ENCODE results near the gene CHPF2.
A peak's percentile ranks its signal among the peaks of the same experiment; 100 is the strongest.

Gene CHPF2

GRCh38 chr7:151272405-151272804 lies 40.1 kb downstream of the CHPF2 start:
- Histone ChIP-seq H3K27me3 (ENCODE audit: control insufficient read depth in 1 of 2, insufficient read depth in 2 of 2, low read length in 2 of 2) (no peaks in the 10 kb centered on the region), H3K9ac (ENCODE audit: low read length in 2 of 2) (no peak overlapping the region), H3K9me3 (ENCODE audit: control insufficient read depth in 2 of 2, low read length in 2 of 2) (no peaks in the 10 kb centered on the region), H3K4me1 (ENCODE audit: control insufficient read depth, insufficient read depth, low read length) (peaks cover 19% of the 10 kb centered on the region), H3K27ac (ENCODE audit: low read length) (no peak overlapping the region), H3K36me3 (ENCODE audit: control insufficient read depth in 2 of 2, insufficient read depth in 2 of 2, low read length in 2 of 2) (peaks cover 0 to 2% of the 10 kb centered on the region in 2 donors), H3K4me3 (ENCODE audit: low read length in 2 of 2) (no peak overlapping the region)

GRCh38 chr7:151272877-151273276 lies 40.6 kb downstream of the CHPF2 start:
- Histone ChIP-seq H3K9ac (ENCODE audit: low read length in 2 of 2) (no peak overlapping the region), H3K4me1 (ENCODE audit: control insufficient read depth, insufficient read depth, low read length) (peaks cover 24% of the 10 kb centered on the region), H3K27ac (ENCODE audit: low read length) (no peak overlapping the region), H3K36me3 (ENCODE audit: control insufficient read depth in 2 of 2, insufficient read depth in 2 of 2, low read length in 2 of 2) (peaks cover 0 to 2% of the 10 kb centered on the region in 2 donors), H3K4me3 (ENCODE audit: low read length in 2 of 2) (no peak overlapping the region), H3K9me3 (ENCODE audit: control insufficient read depth in 2 of 2, low read length in 2 of 2) (no peaks in the 10 kb centered on the region), H3K27me3 (ENCODE audit: control insufficient read depth in 1 of 2, insufficient read depth in 2 of 2, low read length in 2 of 2) (no peaks in the 10 kb centered on the region)

GRCh38 chr7:151273651-151274390 lies 41.5 kb downstream of the CHPF2 start:
- Histone ChIP-seq H3K4me1 (ENCODE audit: control insufficient read depth, insufficient read depth, low read length) (peaks cover 25% of the 10 kb centered on the region), H3K27ac (ENCODE audit: low read length) (no peak overlapping the region)

GRCh38 chr7:151274396-151274795 lies 42.1 kb downstream of the CHPF2 start:
- no peaks in the 10 kb centered on the region for H3K9me3 ChIP-seq (ENCODE audit: control insufficient read depth in 2 of 2, low read length in 2 of 2)
- H3K4me1 ChIP-seq (ENCODE audit: control insufficient read depth, insufficient read depth, low read length): peaks cover 25% of the 10 kb centered on the region
- no peak overlapping the region for H3K9ac ChIP-seq (ENCODE audit: low read length in 2 of 2)
- H3K27ac ChIP-seq (ENCODE audit: low read length): no peak overlapping the region
- no peak overlapping the region for H3K4me3 ChIP-seq (ENCODE audit: low read length in 2 of 2)
- H3K27me3 ChIP-seq (ENCODE audit: control insufficient read depth in 1 of 2, insufficient read depth in 2 of 2, low read length in 2 of 2): no peaks in the 10 kb centered on the region
- peaks cover 0 to 2% of the 10 kb centered on the region in 2 donors for H3K36me3 ChIP-seq (ENCODE audit: control insufficient read depth in 2 of 2, insufficient read depth in 2 of 2, low read length in 2 of 2)

More at GRCh38 chr7:151273651-151274390, 41.5 kb downstream of the CHPF2 start:
- Histone ChIP-seq H3K9ac (ENCODE audit: low read length in 2 of 2) (no peak overlapping the region), H3K4me3 (ENCODE audit: low read length in 2 of 2) (no peak overlapping the region), H3K9me3 (ENCODE audit: control insufficient read depth in 2 of 2, low read length in 2 of 2) (no peaks in the 10 kb centered on the region), H3K36me3 (ENCODE audit: control insufficient read depth in 2 of 2, insufficient read depth in 2 of 2, low read length in 2 of 2) (peaks cover 0 to 2% of the 10 kb centered on the region in 2 donors), H3K27me3 (ENCODE audit: control insufficient read depth in 1 of 2, insufficient read depth in 2 of 2, low read length in 2 of 2) (no peaks in the 10 kb centered on the region)

- Histone ChIP-seq H3K4me1 (ENCODE audit: control insufficient read depth, insufficient read depth, low read length) (peaks cover 25% of the 10 kb centered on the region), H3K9ac (ENCODE audit: low read length in 2 of 2) (no peak overlapping the region), H3K27me3 (ENCODE audit: control insufficient read depth in 1 of 2, insufficient read depth in 2 of 2, low read length in 2 of 2) (no peaks in the 10 kb centered on the region), H3K9me3 (ENCODE audit: control insufficient read depth in 2 of 2, low read length in 2 of 2) (no peaks in the 10 kb centered on the region), H3K4me3 (ENCODE audit: low read length in 2 of 2) (no peak overlapping the region), H3K36me3 (ENCODE audit: control insufficient read depth in 2 of 2, insufficient read depth in 2 of 2, low read length in 2 of 2) (peaks cover 0 to 2% of the 10 kb centered on the region in 2 donors), H3K27ac (ENCODE audit: low read length) (no peak overlapping the region)
Observed at GRCh38 chr7:151274936-151275812, 42.9 kb downstream of the CHPF2 start.

GRCh38 chr7:151275813-151276577 lies 43.7 kb downstream of the CHPF2 start:
- peak overlapping the region; percentile 64 to 80 for H3K4me3 ChIP-seq (ENCODE audit: low read length in 2 of 2)
- H3K27ac ChIP-seq (ENCODE audit: low read length): no peak overlapping the region
- no peaks in the 10 kb centered on the region for H3K27me3 ChIP-seq (ENCODE audit: control insufficient read depth in 1 of 2, insufficient read depth in 2 of 2, low read length in 2 of 2)
- no peaks in the 10 kb centered on the region for H3K9me3 ChIP-seq (ENCODE audit: control insufficient read depth in 2 of 2, low read length in 2 of 2)
- H3K4me1 ChIP-seq (ENCODE audit: control insufficient read depth, insufficient read depth, low read length): peaks cover 25% of the 10 kb centered on the region
- H3K36me3 ChIP-seq (ENCODE audit: control insufficient read depth in 2 of 2, insufficient read depth in 2 of 2, low read length in 2 of 2): peaks cover 0 to 2% of the 10 kb centered on the region in 2 donors
- no peak overlapping the region for H3K9ac ChIP-seq (ENCODE audit: low read length in 2 of 2)

- Histone ChIP-seq H3K27ac (ENCODE audit: low read length) (no peak overlapping the region), H3K9ac (ENCODE audit: low read length in 2 of 2) (peak overlapping the region; percentile 54 to 60), H3K4me1 (ENCODE audit: control insufficient read depth, insufficient read depth, low read length) (peaks cover 25% of the 10 kb centered on the region), H3K9me3 (ENCODE audit: control insufficient read depth in 2 of 2, low read length in 2 of 2) (no peaks in the 10 kb centered on the region), H3K27me3 (ENCODE audit: control insufficient read depth in 1 of 2, insufficient read depth in 2 of 2, low read length in 2 of 2) (peaks cover 0 to under 1% of the 10 kb centered on the region in 2 donors), H3K36me3 (ENCODE audit: control insufficient read depth in 2 of 2, insufficient read depth in 2 of 2, low read length in 2 of 2) (peaks cover 0 to 2% of the 10 kb centered on the region in 2 donors), H3K4me3 (ENCODE audit: low read length in 2 of 2) (peak overlapping the region; percentile 64 to 80)
Observed at GRCh38 chr7:151276666-151277590, 44.6 kb downstream of the CHPF2 start.

GRCh38 chr7:151277631-151278030 lies 45.3 kb downstream of the CHPF2 start:
- Histone ChIP-seq H3K4me3 (ENCODE audit: low read length in 2 of 2) (peak overlapping the region; percentile 64 to 80), H3K9ac (ENCODE audit: low read length in 2 of 2) (peak overlapping the region; percentile 54 to 60), H3K4me1 (ENCODE audit: control insufficient read depth, insufficient read depth, low read length) (peaks cover 20% of the 10 kb centered on the region), H3K36me3 (ENCODE audit: control insufficient read depth in 2 of 2, insufficient read depth in 2 of 2, low read length in 2 of 2) (peaks cover 0 to 2% of the 10 kb centered on the region in 2 donors), H3K27ac (ENCODE audit: low read length) (no peak overlapping the region), H3K27me3 (ENCODE audit: control insufficient read depth in 1 of 2, insufficient read depth in 2 of 2, low read length in 2 of 2) (peaks cover 0 to 3% of the 10 kb centered on the region in 2 donors), H3K9me3 (ENCODE audit: control insufficient read depth in 2 of 2, low read length in 2 of 2) (no peaks in the 10 kb centered on the region)

- H3K36me3 ChIP-seq (ENCODE audit: control insufficient read depth in 2 of 2, insufficient read depth in 2 of 2, low read length in 2 of 2): peaks cover 0 to 2% of the 10 kb centered on the region in 2 donors
- H3K4me1 ChIP-seq (ENCODE audit: control insufficient read depth, insufficient read depth, low read length): peaks cover 20% of the 10 kb centered on the region
- no peaks in the 10 kb centered on the region for H3K9me3 ChIP-seq (ENCODE audit: control insufficient read depth in 2 of 2, low read length in 2 of 2)
- H3K27ac ChIP-seq (ENCODE audit: low read length): no peak overlapping the region
- no peak overlapping the region for H3K4me3 ChIP-seq (ENCODE audit: low read length in 2 of 2)
- peaks cover 0 to 3% of the 10 kb centered on the region in 2 donors for H3K27me3 ChIP-seq (ENCODE audit: control insufficient read depth in 1 of 2, insufficient read depth in 2 of 2, low read length in 2 of 2)
- H3K9ac ChIP-seq (ENCODE audit: low read length in 2 of 2): no peak overlapping the region
Observed at GRCh38 chr7:151278949-151279348, 46.7 kb downstream of the CHPF2 start.

Measured in stomach smooth muscle (tissue), 2 donors.